Measurements from ENCODE around the gene DCAF6. TPM values are rescaled to one million over a fixed set of nuclear protein-coding genes. Genes with fewer than 3 reads are reported as not detected.
"Not testable (repeated sequence)": the region's sequence is repeated elsewhere in the genome, so short reads cannot be mapped to it uniquely, and the experiment has no call there.

Gene DCAF6
- 58.7 TPM for total RNA-seq (ENCODE audit: insufficient read depth, low replicate concordance)

DNA sequence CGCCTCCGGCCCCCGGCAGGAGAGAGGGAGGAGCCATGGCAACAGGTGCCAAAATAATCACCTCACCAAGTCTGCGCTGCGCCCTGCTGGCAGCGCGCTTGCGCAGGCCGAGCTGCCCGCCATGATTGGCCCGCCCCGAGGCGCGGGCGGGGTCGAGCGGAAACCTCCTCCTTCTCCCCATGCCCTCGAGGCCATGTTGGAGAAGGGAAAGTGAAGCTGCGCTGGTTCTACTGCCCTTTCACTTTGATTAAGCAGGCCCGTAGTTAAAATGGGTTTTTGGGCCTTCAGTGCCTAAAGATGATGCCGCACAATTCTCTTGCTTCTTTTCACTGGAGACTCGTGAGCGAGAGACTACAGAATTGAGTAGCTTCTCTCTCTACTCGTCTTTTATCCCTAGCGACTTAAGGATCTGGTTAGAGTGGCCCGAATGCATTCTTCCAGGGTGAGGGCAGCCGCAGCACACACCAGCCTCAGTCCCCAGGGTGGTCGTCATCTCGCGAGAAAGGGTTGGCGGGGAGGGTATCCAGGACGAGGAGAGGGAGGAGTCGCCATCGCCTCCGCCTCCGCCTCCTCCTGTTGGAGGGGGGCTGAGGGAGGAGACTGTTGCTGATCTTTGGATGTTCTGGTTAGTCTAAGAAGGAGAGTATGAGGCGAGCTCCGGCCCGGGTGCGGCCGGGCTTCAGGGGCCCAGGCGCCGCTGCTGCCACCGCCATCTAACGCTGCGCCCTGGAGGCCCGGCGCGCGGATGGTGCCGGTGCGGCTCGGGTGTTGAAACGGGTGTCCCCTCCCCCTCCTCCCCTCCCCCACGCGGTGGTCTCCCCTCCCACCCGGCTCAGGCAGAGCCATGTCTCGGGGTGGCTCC lies at the start of gene DCAF6:
Gene DCAF6, plus strand, starts transcription at position 616 of the 862 bp plus-strand sequence. Its CDS starts 229 bp downstream, at position 845.
- peak; percentile 100 for DNase-seq (ENCODE audit: low spot score)

DNA sequence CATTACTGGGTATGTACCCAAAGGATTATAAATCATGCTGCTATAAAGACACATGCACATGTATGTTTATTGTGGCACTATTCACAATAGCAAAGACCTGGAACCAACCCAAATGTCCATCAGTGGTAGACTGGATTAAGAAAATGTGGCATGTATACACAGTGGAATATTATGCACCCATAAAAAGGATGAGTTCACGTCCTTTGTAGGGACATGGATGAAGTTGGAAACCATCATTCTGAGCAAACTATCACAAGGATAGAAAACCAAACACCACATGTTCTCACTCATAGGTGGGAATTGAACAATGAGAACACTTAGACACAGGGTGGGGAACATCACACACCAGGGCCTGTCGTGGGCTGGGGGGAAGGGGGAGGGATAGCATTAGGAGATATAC lies 49.3 kb upstream of the DCAF6 start:
- not testable (repeated sequence) for DNase-seq (ENCODE audit: low spot score)

- no peak for DNase-seq (ENCODE audit: low spot score)
Measured at GRCh38 chr1:167890400-167890799, 46.1 kb upstream of the DCAF6 start.

DNA sequence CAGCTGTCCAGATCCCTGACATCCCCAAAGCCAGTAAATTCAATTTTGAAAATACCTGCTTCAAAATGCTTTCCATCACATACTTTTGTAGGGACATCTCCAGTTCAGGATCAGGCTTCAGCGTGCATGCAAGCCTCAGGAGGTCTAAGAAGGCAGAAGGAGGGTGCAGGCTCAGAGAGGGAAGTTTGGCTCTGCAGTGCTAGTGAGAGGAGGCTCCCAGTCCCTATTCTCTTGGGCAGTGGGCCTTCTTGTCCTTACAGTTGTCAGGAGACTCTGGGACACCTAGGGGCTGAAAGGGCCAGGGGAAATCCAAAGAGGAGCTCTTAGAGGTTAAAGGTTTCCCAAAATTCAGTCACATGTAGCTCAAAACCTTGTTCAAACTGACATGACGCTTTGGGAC lies 42.7 kb upstream of the DCAF6 start:
- DNase-seq (ENCODE audit: low spot score), result no peak

GRCh38 chr1:167898578-167899222 lies 37.8 kb upstream of the DCAF6 start:
- no peak for DNase-seq (ENCODE audit: low spot score)

DNA sequence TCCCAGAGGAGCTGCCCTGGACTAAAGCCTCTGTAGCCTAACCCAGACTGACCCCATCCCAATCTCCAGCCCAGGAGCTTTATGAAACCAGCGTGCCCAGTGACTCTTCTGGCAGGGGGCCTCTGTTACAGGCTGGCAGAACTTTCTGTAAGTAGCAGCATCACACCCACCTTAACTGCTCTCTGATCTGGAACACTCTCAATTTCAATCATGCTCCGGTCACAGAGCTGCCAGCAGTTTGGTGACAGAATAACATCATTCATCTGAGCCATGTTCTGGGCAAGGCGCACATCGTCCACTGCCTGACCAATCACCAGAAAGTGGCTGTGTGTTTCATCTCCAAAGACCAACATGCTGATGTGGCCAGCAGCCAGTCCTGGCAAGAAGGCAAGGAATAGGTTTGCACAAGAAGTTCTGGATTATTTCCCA lies 37.2 kb upstream of the DCAF6 start:
- DNase-seq (ENCODE audit: low spot score), result no peak

DNA sequence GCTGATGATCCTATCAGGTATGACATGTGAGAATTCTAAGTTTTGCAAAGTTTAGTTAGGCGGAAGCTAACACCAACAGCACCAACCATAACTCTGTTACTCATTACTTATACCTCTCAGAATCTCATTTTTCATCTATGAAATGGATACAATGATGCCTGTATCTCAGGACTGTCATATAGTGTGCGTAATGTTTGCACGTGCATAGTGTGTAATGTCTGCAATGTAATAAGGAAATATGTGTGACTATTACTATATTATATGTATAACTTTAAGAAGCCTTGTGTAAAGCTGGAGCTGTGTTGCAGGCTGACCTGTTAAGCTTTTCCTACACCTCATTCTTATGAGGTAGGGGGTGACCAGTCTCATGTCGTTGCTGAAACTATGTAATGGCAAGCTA lies 35.6 kb upstream of the DCAF6 start:
- no peak for DNase-seq (ENCODE audit: low spot score)

DNA sequence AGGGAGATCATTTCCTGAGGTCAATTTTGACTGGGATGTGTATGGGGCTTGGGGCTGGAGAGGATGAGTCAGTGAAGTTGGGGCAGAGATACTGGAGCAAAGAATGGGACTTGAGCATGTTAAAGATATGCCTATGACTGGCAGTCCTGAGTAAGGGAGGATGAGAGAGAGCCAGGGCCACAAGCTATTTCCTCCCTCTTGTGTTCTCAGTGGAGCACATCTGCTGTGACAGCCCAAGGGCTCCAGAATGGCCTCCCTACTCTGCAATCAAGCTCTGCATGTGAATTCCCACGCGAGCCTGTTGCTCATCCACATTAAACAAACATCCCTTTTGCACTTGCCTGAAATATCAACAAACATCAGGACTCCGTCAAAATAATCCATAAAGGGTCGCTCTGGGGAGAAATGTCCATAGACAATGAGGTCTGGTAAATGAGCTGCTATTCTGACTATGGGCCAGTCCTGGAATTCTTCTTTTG lies 31.8 kb upstream of the DCAF6 start:
- no peak for DNase-seq (ENCODE audit: low spot score)

- no peak for DNase-seq (ENCODE audit: low spot score)
Measured at GRCh38 chr1:167905182-167905581, 31.3 kb upstream of the DCAF6 start.

GRCh38 chr1:167905671-167906070 lies 30.8 kb upstream of the DCAF6 start:
- DNase-seq (ENCODE audit: low spot score), result peak; percentile 41

GRCh38 chr1:167909691-167910180 lies 26.7 kb upstream of the DCAF6 start:
- no peak for DNase-seq (ENCODE audit: low spot score)

GRCh38 chr1:167910530-167910929 lies 26.0 kb upstream of the DCAF6 start:
- no peak for DNase-seq (ENCODE audit: low spot score)

GRCh38 chr1:167911413-167911812 lies 25.1 kb upstream of the DCAF6 start:
- DNase-seq (ENCODE audit: low spot score), result no peak

DNA sequence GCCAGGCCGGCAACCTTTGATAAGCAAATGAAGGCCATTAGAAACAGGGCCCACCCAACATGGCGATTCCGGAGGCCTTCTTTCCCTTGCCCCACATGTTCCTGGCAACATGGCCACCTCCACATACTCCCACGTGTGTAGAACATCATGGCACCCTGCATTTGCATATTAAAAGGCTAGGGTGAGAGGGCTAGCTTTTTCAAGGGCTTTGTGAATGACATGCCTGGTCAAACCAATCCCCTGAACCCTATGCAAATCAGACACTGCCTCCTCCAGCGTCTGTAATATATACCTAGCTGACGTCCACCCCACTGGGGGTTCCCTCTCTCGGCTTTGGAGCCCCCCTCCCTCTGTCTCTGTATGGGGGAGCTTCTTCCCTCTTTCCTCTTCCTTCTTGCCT lies 24.2 kb upstream of the DCAF6 start:
- DNase-seq (ENCODE audit: low spot score), result no peak

GRCh38 chr1:167913895-167914496 lies 22.5 kb upstream of the DCAF6 start, which contains the start of gene ADCY10:
Gene ADCY10, minus strand, starts transcription at chr1:167914134. Its CDS starts 8,994 bp downstream, at chr1:167905140.
- DNase-seq (ENCODE audit: low spot score), result no peak

DNA sequence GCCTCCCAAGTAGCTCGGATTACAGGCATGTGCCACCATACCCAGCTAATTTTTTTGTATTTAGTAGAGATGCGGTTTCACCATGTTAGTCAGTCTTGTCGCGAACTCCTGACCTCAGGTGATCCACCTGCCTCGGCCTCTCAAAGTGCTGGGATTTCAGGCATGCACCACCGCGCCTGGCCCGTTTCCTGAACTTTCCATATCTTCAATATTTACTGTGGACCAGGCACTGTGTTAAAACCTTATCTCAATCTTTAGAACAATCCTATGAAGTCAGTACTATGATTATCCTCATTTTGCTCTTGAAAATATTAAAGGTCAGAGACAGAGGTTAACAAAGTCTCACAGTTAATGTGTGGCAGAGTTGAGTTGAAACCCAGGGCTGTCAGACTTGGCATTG lies 20.9 kb upstream of the DCAF6 start:
- no peak for DNase-seq (ENCODE audit: low spot score)

GRCh38 chr1:167916766-167917511 lies 19.5 kb upstream of the DCAF6 start:
- no peak for DNase-seq (ENCODE audit: low spot score)

DNA sequence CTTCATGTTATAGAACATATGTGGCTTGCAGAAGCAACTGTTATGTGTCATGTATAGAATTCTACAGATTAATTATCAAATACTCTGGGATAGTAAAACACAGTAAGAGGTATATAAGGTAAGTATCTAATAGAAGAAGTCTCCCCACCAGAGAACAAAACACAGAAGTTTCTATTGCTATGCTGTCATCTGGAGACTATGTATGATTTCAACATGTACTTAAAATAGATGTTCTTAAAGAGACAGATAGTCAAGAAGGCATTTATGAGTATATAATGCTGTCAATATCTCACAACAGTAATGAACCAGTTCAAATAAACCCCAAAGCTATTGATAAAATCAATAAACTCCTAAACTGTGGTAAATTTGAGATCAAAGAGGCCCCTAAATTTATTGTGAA lies 14.5 kb upstream of the DCAF6 start:
- peak; percentile 34 for DNase-seq (ENCODE audit: low spot score)

DNA sequence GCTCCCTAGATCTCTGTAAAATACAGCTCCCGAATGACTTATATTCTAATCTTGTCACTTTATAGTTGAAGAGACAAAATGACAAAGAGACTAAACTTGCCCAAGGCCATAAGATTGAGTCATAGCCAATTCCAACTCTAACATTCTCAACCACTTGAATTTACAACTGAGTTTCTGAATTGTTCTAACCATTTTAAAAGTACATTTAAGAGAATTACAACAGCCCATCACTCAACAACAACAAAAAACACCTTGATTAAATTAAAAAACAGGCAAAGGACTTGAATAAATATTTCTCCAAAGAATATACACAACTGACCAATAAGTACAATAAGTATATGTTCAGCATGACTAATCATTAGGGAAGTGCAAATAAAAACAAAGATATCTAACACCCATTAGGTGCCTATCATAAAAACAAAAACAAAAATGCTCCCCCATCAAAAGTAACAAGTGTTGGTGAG lies 13.8 kb upstream of the DCAF6 start:
- no peak for DNase-seq (ENCODE audit: low spot score)

DNA sequence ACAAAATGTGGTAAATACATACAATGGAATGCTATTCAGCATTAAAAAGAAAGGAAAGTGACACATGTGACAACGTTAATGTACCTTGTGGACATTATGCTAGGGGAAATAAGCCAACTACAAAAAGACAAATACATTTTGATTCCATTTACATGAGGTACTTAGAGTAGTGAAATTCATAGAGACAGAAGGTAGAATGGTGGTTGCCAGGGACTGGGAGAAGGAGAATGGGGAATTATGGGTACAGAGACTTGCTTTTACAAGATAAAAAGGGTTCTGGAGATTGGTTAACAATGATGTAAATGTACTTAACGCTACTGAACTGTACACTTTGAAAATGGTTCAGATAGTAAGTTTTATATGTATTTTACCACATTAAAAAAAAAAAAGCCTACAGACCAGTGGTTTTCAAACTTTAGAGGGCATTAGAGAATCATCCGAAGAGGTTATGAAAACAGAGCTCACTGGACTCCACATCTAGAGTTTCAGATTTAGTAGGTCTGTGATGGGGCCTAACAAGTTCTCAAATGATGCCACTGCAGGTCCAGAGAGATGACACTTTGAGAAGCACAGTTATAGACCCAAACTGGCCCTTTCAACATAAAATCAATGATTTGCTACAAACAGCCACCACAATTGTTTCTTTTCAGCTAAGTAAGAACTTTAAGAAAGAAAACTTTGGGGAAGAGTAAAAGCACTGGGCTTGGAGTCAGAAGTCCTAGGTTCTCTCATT lies 13.0 kb upstream of the DCAF6 start:
- no peak for DNase-seq (ENCODE audit: low spot score)

DNA sequence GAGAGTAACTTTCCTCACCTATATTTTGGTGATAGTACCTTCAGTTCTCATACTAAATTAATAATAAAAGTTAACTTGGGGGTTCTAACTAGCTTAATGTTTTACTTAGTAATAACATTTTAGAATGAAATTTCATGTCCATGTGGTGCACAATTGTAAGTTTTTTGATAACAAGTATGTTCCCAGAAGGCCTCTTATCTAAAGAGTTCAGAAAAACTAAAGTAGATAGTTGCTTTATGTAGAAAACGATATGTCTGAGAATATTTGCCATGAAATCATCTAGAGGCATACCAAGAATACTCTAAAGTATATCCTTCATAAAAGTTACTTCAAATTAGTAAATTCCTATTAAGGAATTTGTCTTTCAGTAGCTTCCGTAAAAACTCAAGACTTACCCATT lies 12.4 kb upstream of the DCAF6 start:
- no peak for DNase-seq (ENCODE audit: low spot score)
